Amniotic epithelial cell (primary cell): Measurements from ENCODE around the gene SPDL1.

Source experiments
- DNase-seq: peaks from one replicate; pipeline ENCODE4 v3.0.0-alpha.2; 2010; ENCODE audit warnings: low read depth

SPDL1 gene

GRCh38 chr5:169629847-169630548 is 46.4 kb downstream of the SPDL1 start:
- DNase-seq = peak; percentile 49

DNA sequence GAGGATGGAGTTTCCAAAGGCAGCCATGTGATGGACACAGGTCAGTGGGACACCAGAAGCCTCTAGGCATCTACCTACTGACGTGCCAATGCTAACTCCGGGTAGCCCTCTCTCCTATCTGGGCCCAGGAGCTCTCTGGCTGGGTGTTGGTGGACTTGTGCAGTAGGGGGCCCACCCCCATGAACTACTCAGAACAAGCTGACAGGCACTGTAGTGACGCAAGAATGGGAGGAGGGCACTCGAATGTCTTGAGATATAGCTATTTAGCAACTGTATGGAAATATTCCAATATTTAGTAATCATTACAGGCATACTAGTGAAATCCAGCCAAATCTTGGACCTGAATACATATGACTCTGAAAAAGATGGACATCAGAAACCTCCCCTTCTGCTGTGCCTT is 47.8 kb downstream of the SPDL1 start:
- peak; percentile 60 for DNase-seq

- no peak for DNase-seq
These were observed 49.4 kb downstream of the SPDL1 start for GRCh38 chr5:169632946-169633345.

- DNase-seq = no peak
These were observed 51.0 kb downstream of the SPDL1 start for GRCh38 chr5:169634606-169635005.

DNA sequence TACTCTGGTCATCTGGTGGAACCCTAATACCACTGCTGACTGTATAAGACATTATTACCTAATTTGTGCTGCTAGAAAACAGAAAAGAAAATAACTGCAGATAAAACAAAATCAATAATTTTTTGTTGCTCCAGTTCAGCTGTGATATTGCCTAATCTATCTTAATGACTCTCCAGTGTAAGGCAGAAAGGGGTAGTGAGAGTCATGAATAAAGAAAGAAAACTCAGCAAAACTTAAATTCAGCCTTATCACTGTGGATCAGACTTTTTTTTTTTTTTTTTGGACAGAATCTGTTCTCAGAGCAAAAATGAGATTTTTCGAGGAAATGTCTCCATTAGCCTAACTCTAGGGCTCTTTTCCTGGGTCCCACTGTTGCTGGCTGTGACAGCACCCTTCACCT is 52.4 kb downstream of the SPDL1 start:
- no peak for DNase-seq

GRCh38 chr5:169636477-169637084 is 53.0 kb downstream of the SPDL1 start:
- no peak for DNase-seq

- DNase-seq = no peak
These were observed 53.5 kb downstream of the SPDL1 start, which contains the start of gene DOCK2 for GRCh38 chr5:169637085-169637548. Gene DOCK2, plus strand, starts transcription at chr5:169637275. Its CDS starts 52 bp downstream, at chr5:169637327.

DNA sequence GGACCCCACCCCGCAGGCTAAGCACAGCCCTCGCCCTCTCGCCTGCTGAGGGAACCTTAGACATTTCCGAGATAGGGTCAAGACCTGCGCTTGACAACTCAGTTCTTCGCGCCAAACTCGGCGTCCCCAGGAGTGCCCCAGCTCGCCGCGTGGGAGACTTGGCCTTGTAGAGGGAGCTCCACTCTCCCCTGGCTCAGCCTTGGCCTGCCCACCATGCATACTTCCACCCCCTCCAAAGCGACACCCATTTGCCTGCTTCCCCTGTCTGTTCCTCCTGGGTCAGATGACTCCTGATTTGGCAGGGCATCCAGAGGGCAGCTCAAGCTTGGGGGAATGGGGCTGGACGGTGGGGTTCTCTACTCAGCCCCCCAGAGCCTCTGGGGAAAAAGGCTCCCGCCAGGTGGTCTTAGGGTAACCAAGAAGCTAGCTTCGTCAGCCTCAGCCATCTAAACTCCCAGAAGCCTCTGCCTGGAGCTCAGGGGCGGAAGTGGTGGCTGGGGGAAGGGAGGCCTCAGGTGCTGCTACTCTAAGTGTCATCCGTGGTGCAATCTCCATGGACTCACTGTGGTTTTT is 54.1 kb downstream of the SPDL1 start:
- no peak for DNase-seq

- DNase-seq = peak; percentile 21
These were observed 57.7 kb downstream of the SPDL1 start for GRCh38 chr5:169641253-169641652.

- no peak for DNase-seq
These were observed 63.3 kb downstream of the SPDL1 start for GRCh38 chr5:169646856-169647255.

GRCh38 chr5:169647566-169647965 is 64.0 kb downstream of the SPDL1 start:
- no peak for DNase-seq

DNA sequence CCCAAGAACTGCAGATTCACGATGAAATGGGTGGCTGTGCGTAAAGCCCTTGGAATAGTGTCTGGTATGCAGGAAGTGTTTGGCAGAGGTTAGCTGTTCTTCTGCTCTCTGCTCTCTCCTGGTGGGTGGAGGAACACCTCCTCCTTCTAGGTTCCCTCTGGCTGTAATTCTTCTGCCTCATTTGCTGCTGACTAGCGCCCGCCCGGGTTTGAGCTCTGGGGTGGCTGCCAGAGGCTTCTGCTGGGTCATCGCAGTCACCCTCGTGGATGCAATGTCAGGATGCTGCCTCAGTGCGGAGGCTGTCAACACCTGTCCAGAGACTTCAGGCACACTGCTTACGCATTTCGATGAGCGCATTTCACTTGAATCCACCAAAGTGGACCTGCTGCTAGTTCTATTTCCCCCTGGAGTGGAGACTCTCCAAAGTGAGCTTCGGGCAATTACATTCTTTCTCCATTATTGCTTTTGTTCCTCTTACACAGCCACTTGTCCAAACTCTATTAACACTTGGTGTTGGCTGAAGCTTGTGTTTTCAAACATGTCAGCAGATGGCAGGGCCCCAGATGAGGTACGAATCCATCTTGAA is 65.2 kb downstream of the SPDL1 start:
- DNase-seq = peak; percentile 19

DNA sequence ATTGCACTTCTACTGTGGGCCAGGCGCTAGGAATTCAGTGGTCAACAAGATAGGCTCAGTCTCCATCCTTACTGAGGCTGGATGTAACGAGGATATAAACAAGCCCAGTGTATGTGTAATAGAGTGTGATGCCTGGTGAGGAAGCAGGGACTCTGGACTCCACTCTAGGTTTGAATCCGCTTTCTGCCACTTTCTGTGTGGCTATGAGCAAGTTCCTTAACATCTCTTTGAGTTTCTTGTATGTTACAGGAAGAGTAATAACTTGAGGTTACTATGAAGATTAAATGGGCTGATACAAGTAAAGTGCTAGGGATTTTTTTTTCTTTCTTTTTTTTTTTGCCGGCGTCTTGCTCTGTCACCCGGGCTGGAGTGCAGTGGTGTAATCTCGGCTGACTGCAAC is 65.9 kb downstream of the SPDL1 start:
- DNase-seq = no peak

DNA sequence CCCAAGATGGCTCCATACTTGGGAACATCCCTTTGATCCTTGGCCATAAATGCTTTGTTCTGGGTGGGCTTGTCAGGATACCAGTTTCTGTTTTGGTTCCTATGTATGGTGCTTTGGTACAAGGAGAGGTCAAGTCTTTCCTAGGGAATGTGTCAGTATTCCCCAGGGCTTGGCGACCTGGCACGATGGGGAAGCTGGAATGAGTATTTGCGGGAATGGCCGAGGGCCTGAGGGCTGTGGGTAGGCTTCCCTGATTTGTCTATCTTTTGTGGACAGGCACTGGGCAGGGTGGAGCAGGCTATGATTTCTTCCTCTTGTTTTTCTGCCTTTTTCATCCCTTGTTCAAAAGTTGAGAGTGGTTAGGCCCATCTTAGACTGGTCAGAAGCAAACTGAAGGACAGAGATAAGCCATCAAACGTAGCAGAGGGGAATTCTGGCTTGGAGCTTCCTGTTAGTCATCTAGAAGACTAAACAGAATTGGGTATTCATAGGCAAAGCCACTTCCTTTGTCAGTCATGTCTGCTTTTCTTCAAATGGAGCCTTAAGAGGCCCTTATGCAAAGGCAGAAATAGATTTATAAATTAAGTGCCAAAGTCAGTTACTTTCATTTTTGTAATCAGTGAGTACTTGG is 67.2 kb downstream of the SPDL1 start:
- peak; percentile 86 for DNase-seq

- no peak for DNase-seq
These were observed 68.0 kb downstream of the SPDL1 start for GRCh38 chr5:169651526-169651925.

DNA sequence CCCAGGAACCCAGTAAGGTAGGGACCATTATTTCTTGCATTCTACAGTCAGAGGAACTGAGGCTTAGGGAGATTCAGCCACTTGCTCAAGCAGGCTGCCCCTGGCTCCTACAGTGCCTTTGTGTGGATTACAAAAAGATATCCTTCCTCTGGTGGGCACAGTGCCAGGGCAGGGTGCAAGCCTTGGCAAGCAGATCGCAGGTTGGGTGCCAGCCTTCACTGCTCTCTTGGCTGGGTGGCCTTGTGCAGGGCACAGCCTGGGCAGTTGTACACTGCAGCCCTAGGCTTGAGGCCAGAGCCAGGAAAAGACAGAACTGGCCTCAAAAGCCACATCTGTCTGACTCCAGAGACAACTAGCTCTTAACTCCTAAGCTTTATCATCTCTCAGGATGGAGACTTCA is 68.5 kb downstream of the SPDL1 start:
- no peak for DNase-seq

- no peak for DNase-seq
These were observed 69.5 kb downstream of the SPDL1 start for GRCh38 chr5:169653091-169653490.
